WERI-Rb-1 (cell line): ENCODE data around the gene TPX2.

Source experiments
- DNase-seq: peaks from one replicate; pipeline ENCODE4 v3.0.0-alpha.2; 2020
- H3K27ac ChIP-seq: fragments of 250-450 bp; sonication (Bioruptor Pico); 2 replicates; pipeline ENCODE4 v1.5.1; 2020; ENCODE audit warnings: mild to moderate bottlenecking, moderate library complexity
- H3K27me3 ChIP-seq: fragments of 250-450 bp; sonication (Bioruptor Pico); 2 replicates; pipeline ENCODE4 v1.5.1; 2021; ENCODE audit warnings: mild to moderate bottlenecking, low read depth, moderate library complexity; ENCODE audit not compliant: insufficient read depth, severe bottlenecking
- H3K36me3 ChIP-seq: fragments of 250-450 bp; sonication (Bioruptor Pico); 2 replicates; pipeline ENCODE4 v1.5.1; 2020; ENCODE audit warnings: mild to moderate bottlenecking, moderate library complexity
- H3K4me3 ChIP-seq: 2 replicates; pipeline ENCODE4 v1.5.1; 2011; ENCODE audit warnings: low read depth, mild to moderate bottlenecking, control low read depth, low read length
- H3K9me3 ChIP-seq: fragments of 250-450 bp; sonication (Bioruptor Pico); 2 replicates; pipeline ENCODE4 v1.5.1; 2021; ENCODE audit warnings: mild to moderate bottlenecking, moderate library complexity; ENCODE audit not compliant: severe bottlenecking
- CTCF ChIP-seq: IDR thresholded peaks from 2 replicates; pipeline ENCODE4 v1.5.1; 2011; ENCODE audit warnings: low read depth, mild to moderate bottlenecking, control low read depth, inconsistent platforms, low read length

TPX2 gene

GRCh38 chr20:31844737-31845299, 105.7 kb downstream of the TPX2 start:
- no peak for DNase-seq
- Histone ChIP-seq H3K27me3 (no peaks in the 10 kb centered on the region), H3K9me3 (no peaks in the 10 kb centered on the region), H3K27ac (no peak overlapping the region), H3K4me3 (no peak overlapping the region), H3K36me3 (no peaks in the 10 kb centered on the region)
- no peak for TF ChIP-seq CTCF

GRCh38 chr20:31845300-31845863, 106.3 kb downstream of the TPX2 start, which contains the start of gene FOXS1:
FOXS1 (minus strand) TSS chr20:31845604; CDS start chr20:31845542, 62 bp downstream.
- DNase-seq: no peak
- H3K36me3 ChIP-seq: no peaks in the 10 kb centered on the region
- H3K27me3 ChIP-seq: no peaks in the 10 kb centered on the region
- no peak for TF ChIP-seq CTCF
- no peaks in the 10 kb centered on the region for H3K9me3 ChIP-seq
- no peak within 1 kb of the TSS for H3K4me3 ChIP-seq
- H3K27ac ChIP-seq: no peak within 1 kb of the TSS

GRCh38 chr20:31846793-31847138, 107.7 kb downstream of the TPX2 start:
- no peaks in the 10 kb centered on the region for H3K36me3 ChIP-seq
- TF ChIP-seq CTCF: no peak
- H3K4me3 ChIP-seq: no peak overlapping the region
- no peaks in the 10 kb centered on the region for H3K9me3 ChIP-seq
- H3K27me3 ChIP-seq: no peaks in the 10 kb centered on the region
- DNase-seq: no peak
- H3K27ac ChIP-seq: no peak overlapping the region

- H3K4me3 ChIP-seq: no peak overlapping the region
- no peaks in the 10 kb centered on the region for H3K9me3 ChIP-seq
- no peaks in the 10 kb centered on the region for H3K36me3 ChIP-seq
- DNase-seq: no peak
- H3K27me3 ChIP-seq: no peaks in the 10 kb centered on the region
- no peak overlapping the region for H3K27ac ChIP-seq
- TF ChIP-seq CTCF: no peak
Measured at GRCh38 chr20:31848088-31848999, 109.3 kb downstream of the TPX2 start.

GRCh38 chr20:31849306-31849930, 110.3 kb downstream of the TPX2 start:
- DNase-seq: no peak
- Histone ChIP-seq H3K27ac (no peak overlapping the region), H3K27me3 (no peaks in the 10 kb centered on the region), H3K9me3 (no peaks in the 10 kb centered on the region), H3K4me3 (no peak overlapping the region), H3K36me3 (no peaks in the 10 kb centered on the region)
- TF ChIP-seq CTCF: no peak
